SK-N-SH (cell line): Measurements from ENCODE around the gene ITGA8. TPM values are rescaled to one million over a fixed set of nuclear protein-coding genes. Genes with fewer than 3 reads are reported as not detected.
"Not testable (repeated sequence)": the region's sequence is repeated elsewhere in the genome, so short reads cannot be mapped to it uniquely, and the experiment has no call there.

ENCODE experiments used
- CTCF ChIA-PET: fragments of 300-600, 350-600 bp; formaldehyde crosslinking; extraction: SDS; loops from one replicate; lab custom pipeline; 2021; lab: Yijun Ruan, JAX
- POLR2A ChIA-PET: fragments of 350-600 bp; sonication (Branson Sonifier 250); formaldehyde crosslinking; extraction: SDS; loops from one replicate; lab custom pipeline; 2020; ENCODE audit warnings: antibody characterized with exemption, inconsistent platforms; lab: Yijun Ruan, JAX
- DNase-seq: peaks from one replicate; pipeline ENCODE4 v3.0.0; 2012
- H2AFZ ChIP-seq: fragments of 200-600 bp; sonication (generic); 2 replicates; pipeline ENCODE4 v1.8.1; 2016; ENCODE audit warnings: antibody characterized with exemption, mild to moderate bottlenecking, low read depth
- H3F3A ChIP-seq: fragments of 200-600 bp; sonication (generic); replicated peaks from 2 replicates; pipeline ENCODE3; 2016; ENCODE audit warnings: antibody characterized with exemption, mild to moderate bottlenecking; ENCODE audit not compliant: insufficient read depth
- H3K27ac ChIP-seq, 2 experiments: fragments of 200-500 bp in 1 of 2; fragments of 200-600 bp in 1 of 2; sonication (Bioruptor generic) in 1 of 2; sonication (generic), shearing (Covaris generic) in 1 of 2; 2 replicates each; pipeline versions ENCODE4 v1.5.1 to v1.6.1; 2014 to 2016; ENCODE audit warnings: low read depth in 2 of 2, inconsistent platforms in 1 of 2, low read length in 1 of 2, mild to moderate bottlenecking in 1 of 2, mixed read lengths in 1 of 2
- H3K27me3 ChIP-seq: fragments of 200-600 bp; sonication (generic), shearing (Covaris generic); 2 replicates; pipeline ENCODE4 v1.6.1; 2016; ENCODE audit warnings: mixed run types; ENCODE audit not compliant: insufficient read depth
- H3K36me3 ChIP-seq, 2 experiments: fragments of 200-500 bp in 1 of 2; fragments of 200-600 bp in 1 of 2; sonication (Bioruptor generic) in 1 of 2; sonication (generic) in 1 of 2; replicated peaks in 1 of 2; 2 replicates each; pipeline versions ENCODE3 to v1.5.1; 2014 to 2016; ENCODE audit warnings: low read length in 1 of 2, mild to moderate bottlenecking in 1 of 2; ENCODE audit not compliant: insufficient read depth in 2 of 2, control insufficient read depth in 1 of 2
- H3K4me1 ChIP-seq, 2 experiments: fragments of 200-500 bp in 1 of 2; fragments of 200-600 bp in 1 of 2; sonication (Bioruptor generic) in 1 of 2; sonication (generic), shearing (Covaris generic) in 1 of 2; 2 replicates each; pipeline versions ENCODE4 v1.5.1 to v1.6.1; 2014 to 2016; ENCODE audit warnings: low read depth in 1 of 2, low read length in 1 of 2, mixed run types in 1 of 2; ENCODE audit not compliant: insufficient read depth in 2 of 2, control insufficient read depth in 1 of 2
- H3K4me2 ChIP-seq: fragments of 200-600 bp; sonication (generic), shearing (Covaris generic); 2 replicates; pipeline ENCODE4 v1.6.1; 2017; ENCODE audit warnings: mixed run types
- H3K4me3 ChIP-seq, 2 experiments: fragments of 200-500 bp in 1 of 2; fragments of 200-600 bp in 1 of 2; sonication (Bioruptor generic) in 1 of 2; sonication (generic), shearing (Covaris generic) in 1 of 2; 2 replicates each; pipeline versions ENCODE4 v1.5.1 to v1.8.1; 2014 to 2016; ENCODE audit warnings: low read depth in 2 of 2, inconsistent platforms in 1 of 2, low read length in 1 of 2, mild to moderate bottlenecking in 1 of 2, mixed read lengths in 1 of 2, moderate library complexity in 1 of 2
- H3K79me2 ChIP-seq: fragments of 200-600 bp; sonication (generic); 2 replicates; pipeline ENCODE4 v1.8.1; 2017; ENCODE audit warnings: mild to moderate bottlenecking; ENCODE audit not compliant: insufficient read depth
- H3K9ac ChIP-seq: fragments of 200-600 bp; sonication (generic); 2 replicates; pipeline ENCODE4 v1.6.1; 2017; ENCODE audit warnings: mixed run types
- H3K9me2 ChIP-seq: fragments of 200-600 bp; sonication (generic); 2 replicates; pipeline ENCODE4 v1.6.1; 2017; ENCODE audit warnings: mixed run types
- H3K9me3 ChIP-seq: fragments of 200-600 bp; sonication (generic); 2 replicates; pipeline ENCODE4 v1.6.1; 2017; ENCODE audit warnings: mixed run types, mild to moderate bottlenecking, moderate library complexity
- H4K20me1 ChIP-seq: fragments of 200-600 bp; sonication (generic); 2 replicates; pipeline ENCODE4 v1.6.1; 2017; ENCODE audit warnings: mild to moderate bottlenecking, mixed run types; ENCODE audit not compliant: insufficient read depth
- CHD2 ChIP-seq: fragments of 150-350 bp; IDR thresholded peaks from 2 replicates; pipeline ENCODE4 v1.6.1; 2018; ENCODE audit warnings: low read length; ENCODE audit not compliant: partially characterized antibody
- CTCF ChIP-seq: fragments of 200-600 bp; sonication (generic); IDR thresholded peaks from 2 replicates; pipeline ENCODE4 v1.6.1; 2017; ENCODE audit warnings: antibody characterized with exemption, mild to moderate bottlenecking, moderate library complexity
- EP300 ChIP-seq, 2 experiments: IDR thresholded peaks; 2 replicates each; pipeline versions ENCODE4 v1.4.0 to v1.6.1; 2012; ENCODE audit warnings: borderline replicate concordance in 1 of 2, low read depth in 1 of 2, low read length in 1 of 2
- EZH2phosphoT487 ChIP-seq: fragments of 200-600 bp; sonication (generic); IDR thresholded peaks from 2 replicates; pipeline ENCODE4 v1.6.1; 2017; ENCODE audit warnings: low read depth, mixed run types, mild to moderate bottlenecking, antibody characterized with exemption, moderate library complexity, borderline replicate concordance
- JUND ChIP-seq: IDR thresholded peaks from 2 replicates; pipeline ENCODE4 v1.4.0; 2012
- RCOR1 ChIP-seq: fragments of 150-350 bp; IDR thresholded peaks from 2 replicates; pipeline ENCODE4 v1.6.1; 2017; ENCODE audit warnings: antibody characterized with exemption, low read length
- RFX5 ChIP-seq: IDR thresholded peaks from 2 replicates; pipeline ENCODE4 v1.6.1; 2012; ENCODE audit warnings: mild to moderate bottlenecking, improper control_type of control experiment, low read length
- SIN3A ChIP-seq: IDR thresholded peaks from 2 replicates; pipeline ENCODE4 v1.6.1; 2012; ENCODE audit warnings: low read depth, mild to moderate bottlenecking, low read length, moderate library complexity, borderline replicate concordance
- TEAD4 ChIP-seq: IDR thresholded peaks from 2 replicates; pipeline ENCODE4 v1.4.0; 2012; ENCODE audit warnings: mild to moderate bottlenecking, borderline replicate concordance; ENCODE audit not compliant: insufficient read depth
- USF1 ChIP-seq: IDR thresholded peaks from 2 replicates; pipeline ENCODE4 v1.4.0; 2012; ENCODE audit warnings: low read depth, borderline replicate concordance
- WGBS: methylation state at CpG from one replicate; pipeline ENCODE4 v1.1.6; 2017; ENCODE audit warnings: low lambda C conversion rate; 5-methylcytosine and 5-hydroxymethylcytosine counted together
- polyA plus RNA-seq, 3 experiments: library from polyadenylated mRNA; depleted of rRNA; stranded (reverse); fragments of >200 nt; gene quantifications; 2 replicates each; pipeline ENCODE4 v1.2.3, GENCODE V29; 2012

ITGA8 gene
- polyA plus RNA-seq, 1 of the 3 experiments (the other 2 are of a cell fraction), result not detected

GRCh38 chr10:15763006-15763405, 43.3 kb upstream of the ITGA8 start:
- H3K27ac ChIP-seq, result no peak overlapping the region
- H3K36me3 ChIP-seq, result no peaks in the 10 kb centered on the region
- no peaks in the 10 kb centered on the region; the same call in 1 of the 2 replicates for H3K27me3 ChIP-seq
- TF ChIP-seq CTCF, result no peak
- no peak for TF ChIP-seq CHD2
- TF ChIP-seq, all 33 proteins: peak for 0
- Histone ChIP-seq H3F3A (no peaks in the 10 kb centered on the region), H2AFZ (no peak overlapping the region), H3K4me1 (no peaks in the 10 kb centered on the region), H4K20me1 (no peaks in the 10 kb centered on the region), H3K9me2 (no peaks in the 10 kb centered on the region), H3K4me3 (no peak overlapping the region), H3K9ac (no peak overlapping the region), H3K4me2 (no peak overlapping the region), H3K79me2 (no peaks in the 10 kb centered on the region), H3K9me3 (no peaks in the 10 kb centered on the region)
- WGBS, result 90% methylated on average over 8 of the region's 8 CpGs
- DNase-seq, result no peak
- POLR2A ChIA-PET, result no interaction called here
- CTCF ChIA-PET, result no interaction called here

- H3K79me2 ChIP-seq, H3K36me3 ChIP-seq, H3K27me3 ChIP-seq, CTCF ChIA-PET, H3K4me3 ChIP-seq, H3K9me3 ChIP-seq, H2AFZ ChIP-seq, H3K9me2 ChIP-seq, H3K9ac ChIP-seq, H3K4me1 ChIP-seq, H3K27ac ChIP-seq, POLR2A ChIA-PET, DNase-seq, H4K20me1 ChIP-seq, H3F3A ChIP-seq, H3K4me2 ChIP-seq: not testable (repeated sequence)
- 68% methylated on average over 6 of the region's 6 CpGs for WGBS
These were observed 42.5 kb upstream of the ITGA8 start for GRCh38 chr10:15762239-15762638.

- H3K4me3 ChIP-seq, H3K9ac ChIP-seq, H3K79me2 ChIP-seq, H3K27ac ChIP-seq, DNase-seq, H3K4me1 ChIP-seq, H3K27me3 ChIP-seq, H3F3A ChIP-seq, H3K4me2 ChIP-seq, H3K9me2 ChIP-seq, H3K9me3 ChIP-seq, H2AFZ ChIP-seq, H4K20me1 ChIP-seq, CTCF ChIA-PET, POLR2A ChIA-PET, H3K36me3 ChIP-seq: not testable (repeated sequence)
- WGBS, result 85% methylated on average over 4 of the region's 4 CpGs
These were observed 41.5 kb upstream of the ITGA8 start for GRCh38 chr10:15761224-15761623.

GRCh38 chr10:15760681-15761080, 41.0 kb upstream of the ITGA8 start:
- no peak overlapping the region for H3K4me2 ChIP-seq
- no peaks in the 10 kb centered on the region for H3K79me2 ChIP-seq
- H3K27ac ChIP-seq, result no peak overlapping the region
- no peak for DNase-seq
- H3K4me3 ChIP-seq, result no peak overlapping the region
- no peaks in the 10 kb centered on the region; the same call in 1 of the 2 replicates for H3K27me3 ChIP-seq
- no peak overlapping the region for H3K9ac ChIP-seq
- no peak overlapping the region for H2AFZ ChIP-seq
- no peaks in the 10 kb centered on the region for H3K9me2 ChIP-seq
- ChIA-PET POLR2A (no interaction called here), CTCF (no interaction called here)
- H3K4me1 ChIP-seq, result no peaks in the 10 kb centered on the region
- H3K36me3 ChIP-seq, result no peaks in the 10 kb centered on the region
- WGBS, result 73% methylated on average over 2 of the region's 2 CpGs
- H3F3A ChIP-seq, result no peaks in the 10 kb centered on the region
- H4K20me1 ChIP-seq, result no peaks in the 10 kb centered on the region
- no peaks in the 10 kb centered on the region for H3K9me3 ChIP-seq
- TF ChIP-seq TEAD4 (no peak), RCOR1 (no peak), CHD2 (no peak), USF1 (no peak), SIN3A (no peak), EP300 (IDR thresholded peaks at IDR 0.05; ENCODE audit: borderline replicate concordance in 1 of 2, low read depth in 1 of 2, low read length in 1 of 2) (no peak), EZH2phosphoT487 (no peak), RFX5 (no peak), JUND (no peak)
